ENCODE measurements around the gene CACFD1. TPM values are rescaled to one million over a fixed set of nuclear protein-coding genes. Genes with fewer than 3 reads are reported as not detected.

The CACFD1 gene
- total and polyA plus RNA-seq, 2 of the 13 experiments (the other 11 are each of a cell fraction or from before 2014, with no cell fraction given): 13.8 to 14.6 TPM

DNA sequence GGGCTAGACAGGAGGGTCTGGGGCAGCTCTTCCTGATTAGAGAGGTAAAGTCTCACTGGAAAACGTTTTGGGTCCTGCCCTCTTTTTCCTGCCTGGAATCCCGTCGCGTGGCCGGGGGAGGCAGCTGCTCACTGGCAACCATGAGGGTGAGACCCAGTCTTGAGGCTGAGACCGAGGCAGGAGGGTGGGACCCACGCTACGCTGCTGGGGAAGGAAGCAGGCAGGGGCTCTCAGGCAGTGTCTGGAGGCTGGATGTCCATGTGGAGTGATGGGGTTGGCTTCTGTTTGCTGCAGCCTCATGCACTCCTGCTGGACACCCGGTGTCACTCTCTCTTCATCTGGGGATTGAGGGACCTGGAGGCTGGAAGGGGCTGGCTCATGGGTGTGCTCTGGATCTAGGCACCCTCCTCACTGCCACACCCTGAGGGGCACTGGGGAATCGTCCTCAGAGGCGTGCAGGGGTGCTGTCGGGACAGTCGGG, 30.5 kb downstream of the CACFD1 start:
- POLR2A ChIA-PET: no interaction called here
- no peak for TF ChIP-seq NFE2 (CRISPR knock-in tag; IDR thresholded peaks at IDR 0.05)
- no peak for TF ChIP-seq EHMT2 (IDR thresholded peaks at IDR 0.05; ENCODE audit: borderline replicate concordance, low read depth, low read length)
- TF ChIP-seq GABPA (IDR thresholded peaks at IDR 0.05; ENCODE audit: low read depth, low read length): no peak
- no peak for TF ChIP-seq GABPA (CRISPR knock-in tag; IDR thresholded peaks at IDR 0.05; ENCODE audit: low read depth)
- no peak for TF ChIP-seq MAZ (IDR thresholded peaks at IDR 0.05; ENCODE audit: borderline replicate concordance, low read depth, low read length)
- no peak for TF ChIP-seq MAZ (CRISPR knock-in tag; IDR thresholded peaks at IDR 0.05; ENCODE audit: low read depth)
- TF ChIP-seq, protein P1, sequence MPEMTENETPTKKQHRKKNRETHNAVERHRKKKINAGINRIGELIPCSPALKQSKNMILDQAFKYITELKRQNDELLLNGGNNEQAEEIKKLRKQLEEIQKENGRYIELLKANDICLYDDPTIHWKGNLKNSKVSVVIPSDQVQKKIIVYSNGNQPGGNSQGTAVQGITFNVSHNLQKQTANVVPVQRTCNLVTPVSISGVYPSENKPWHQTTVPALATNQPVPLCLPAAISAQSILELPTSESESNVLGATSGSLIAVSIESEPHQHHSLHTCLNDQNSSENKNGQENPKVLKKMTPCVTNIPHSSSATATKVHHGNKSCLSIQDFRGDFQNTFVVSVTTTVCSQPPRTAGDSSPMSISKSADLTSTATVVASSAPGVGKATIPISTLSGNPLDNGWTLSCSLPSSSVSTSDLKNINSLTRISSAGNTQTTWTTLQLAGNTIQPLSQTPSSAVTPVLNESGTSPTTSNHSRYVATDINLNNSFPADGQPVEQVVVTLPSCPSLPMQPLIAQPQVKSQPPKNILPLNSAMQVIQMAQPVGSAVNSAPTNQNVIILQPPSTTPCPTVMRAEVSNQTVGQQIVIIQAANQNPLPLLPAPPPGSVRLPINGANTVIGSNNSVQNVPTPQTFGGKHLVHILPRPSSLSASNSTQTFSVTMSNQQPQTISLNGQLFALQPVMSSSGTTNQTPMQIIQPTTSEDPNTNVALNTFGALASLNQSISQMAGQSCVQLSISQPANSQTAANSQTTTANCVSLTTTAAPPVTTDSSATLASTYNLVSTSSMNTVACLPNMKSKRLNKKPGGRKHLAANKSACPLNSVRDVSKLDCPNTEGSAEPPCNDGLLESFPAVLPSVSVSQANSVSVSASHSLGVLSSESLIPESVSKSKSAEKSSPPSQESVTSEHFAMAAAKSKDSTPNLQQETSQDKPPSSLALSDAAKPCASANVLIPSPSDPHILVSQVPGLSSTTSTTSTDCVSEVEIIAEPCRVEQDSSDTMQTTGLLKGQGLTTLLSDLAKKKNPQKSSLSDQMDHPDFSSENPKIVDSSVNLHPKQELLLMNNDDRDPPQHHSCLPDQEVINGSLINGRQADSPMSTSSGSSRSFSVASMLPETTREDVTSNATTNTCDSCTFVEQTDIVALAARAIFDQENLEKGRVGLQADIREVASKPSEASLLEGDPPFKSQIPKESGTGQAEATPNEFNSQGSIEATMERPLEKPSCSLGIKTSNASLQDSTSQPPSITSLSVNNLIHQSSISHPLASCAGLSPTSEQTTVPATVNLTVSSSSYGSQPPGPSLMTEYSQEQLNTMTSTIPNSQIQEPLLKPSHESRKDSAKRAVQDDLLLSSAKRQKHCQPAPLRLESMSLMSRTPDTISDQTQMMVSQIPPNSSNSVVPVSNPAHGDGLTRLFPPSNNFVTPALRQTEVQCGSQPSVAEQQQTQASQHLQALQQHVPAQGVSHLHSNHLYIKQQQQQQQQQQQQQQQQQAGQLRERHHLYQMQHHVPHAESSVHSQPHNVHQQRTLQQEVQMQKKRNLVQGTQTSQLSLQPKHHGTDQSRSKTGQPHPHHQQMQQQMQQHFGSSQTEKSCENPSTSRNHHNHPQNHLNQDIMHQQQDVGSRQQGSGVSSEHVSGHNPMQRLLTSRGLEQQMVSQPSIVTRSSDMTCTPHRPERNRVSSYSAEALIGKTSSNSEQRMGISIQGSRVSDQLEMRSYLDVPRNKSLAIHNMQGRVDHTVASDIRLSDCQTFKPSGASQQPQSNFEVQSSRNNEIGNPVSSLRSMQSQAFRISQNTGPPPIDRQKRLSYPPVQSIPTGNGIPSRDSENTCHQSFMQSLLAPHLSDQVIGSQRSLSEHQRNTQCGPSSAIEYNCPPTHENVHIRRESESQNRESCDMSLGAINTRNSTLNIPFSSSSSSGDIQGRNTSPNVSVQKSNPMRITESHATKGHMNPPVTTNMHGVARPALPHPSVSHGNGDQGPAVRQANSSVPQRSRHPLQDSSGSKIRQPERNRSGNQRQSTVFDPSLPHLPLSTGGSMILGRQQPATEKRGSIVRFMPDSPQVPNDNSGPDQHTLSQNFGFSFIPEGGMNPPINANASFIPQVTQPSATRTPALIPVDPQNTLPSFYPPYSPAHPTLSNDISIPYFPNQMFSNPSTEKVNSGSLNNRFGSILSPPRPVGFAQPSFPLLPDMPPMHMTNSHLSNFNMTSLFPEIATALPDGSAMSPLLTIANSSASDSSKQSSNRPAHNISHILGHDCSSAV (CRISPR knock-in tag; IDR thresholded peaks at IDR 0.05; ENCODE audit: borderline replicate concordance): no peak
- no peak for TF ChIP-seq CREB1 (IDR thresholded peaks at IDR 0.05)
- TF ChIP-seq CREB1 (CRISPR knock-in tag; IDR thresholded peaks at IDR 0.05): no peak
- TF ChIP-seq RFXAP (CRISPR knock-in tag; IDR thresholded peaks at IDR 0.05; ENCODE audit: borderline replicate concordance): no peak
- no peak for TF ChIP-seq ZNF563 (CRISPR knock-in tag; IDR thresholded peaks at IDR 0.05)
- TF ChIP-seq, protein P2, sequence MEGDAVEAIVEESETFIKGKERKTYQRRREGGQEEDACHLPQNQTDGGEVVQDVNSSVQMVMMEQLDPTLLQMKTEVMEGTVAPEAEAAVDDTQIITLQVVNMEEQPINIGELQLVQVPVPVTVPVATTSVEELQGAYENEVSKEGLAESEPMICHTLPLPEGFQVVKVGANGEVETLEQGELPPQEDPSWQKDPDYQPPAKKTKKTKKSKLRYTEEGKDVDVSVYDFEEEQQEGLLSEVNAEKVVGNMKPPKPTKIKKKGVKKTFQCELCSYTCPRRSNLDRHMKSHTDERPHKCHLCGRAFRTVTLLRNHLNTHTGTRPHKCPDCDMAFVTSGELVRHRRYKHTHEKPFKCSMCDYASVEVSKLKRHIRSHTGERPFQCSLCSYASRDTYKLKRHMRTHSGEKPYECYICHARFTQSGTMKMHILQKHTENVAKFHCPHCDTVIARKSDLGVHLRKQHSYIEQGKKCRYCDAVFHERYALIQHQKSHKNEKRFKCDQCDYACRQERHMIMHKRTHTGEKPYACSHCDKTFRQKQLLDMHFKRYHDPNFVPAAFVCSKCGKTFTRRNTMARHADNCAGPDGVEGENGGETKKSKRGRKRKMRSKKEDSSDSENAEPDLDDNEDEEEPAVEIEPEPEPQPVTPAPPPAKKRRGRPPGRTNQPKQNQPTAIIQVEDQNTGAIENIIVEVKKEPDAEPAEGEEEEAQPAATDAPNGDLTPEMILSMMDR (CRISPR knock-in tag; IDR thresholded peaks at IDR 0.05): peak; percentile 42
- TF ChIP-seq, protein P3, sequence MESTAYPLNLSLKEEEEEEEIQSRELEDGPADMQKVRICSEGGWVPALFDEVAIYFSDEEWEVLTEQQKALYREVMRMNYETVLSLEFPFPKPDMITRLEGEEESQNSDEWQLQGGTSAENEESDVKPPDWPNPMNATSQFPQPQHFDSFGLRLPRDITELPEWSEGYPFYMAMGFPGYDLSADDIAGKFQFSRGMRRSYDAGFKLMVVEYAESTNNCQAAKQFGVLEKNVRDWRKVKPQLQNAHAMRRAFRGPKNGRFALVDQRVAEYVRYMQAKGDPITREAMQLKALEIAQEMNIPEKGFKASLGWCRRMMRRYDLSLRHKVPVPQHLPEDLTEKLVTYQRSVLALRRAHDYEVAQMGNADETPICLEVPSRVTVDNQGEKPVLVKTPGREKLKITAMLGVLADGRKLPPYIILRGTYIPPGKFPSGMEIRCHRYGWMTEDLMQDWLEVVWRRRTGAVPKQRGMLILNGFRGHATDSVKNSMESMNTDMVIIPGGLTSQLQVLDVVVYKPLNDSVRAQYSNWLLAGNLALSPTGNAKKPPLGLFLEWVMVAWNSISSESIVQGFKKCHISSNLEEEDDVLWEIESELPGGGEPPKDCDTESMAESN (CRISPR knock-in tag; conservative IDR thresholded peaks at IDR 0.05): no peak
- peak; percentile 41 for TF ChIP-seq STAG1 (CRISPR knock-in tag; IDR thresholded peaks at IDR 0.05)
- no peak for TF ChIP-seq ZNF713 (CRISPR knock-in tag; IDR thresholded peaks at IDR 0.05)

More for the DNA sequence above, 30.5 kb downstream of the CACFD1 start:
- H3K4me2 ChIP-seq (ENCODE audit: low read depth, low read length): no peak overlapping the region
- no peak overlapping the region for H3K9ac ChIP-seq (ENCODE audit: insufficient read depth, low read depth, low read length)
- peaks cover 87% of the 10 kb centered on the region for H3K4me1 ChIP-seq (ENCODE audit: insufficient read depth, low read length)
- no TSS peak for BruUV-seq (replicated peaks)
- CTCF ChIA-PET (ENCODE audit: low intra/inter-chr PET ratio, low total read pairs): no interaction called here
- intact Hi-C loops (cut with micrococcal nuclease; ENCODE audit: unreplicated experiment): no loop called here
- H4K20me1 ChIP-seq (ENCODE audit: insufficient read depth, low read length): no peaks in the 10 kb centered on the region
- H3K79me2 ChIP-seq (ENCODE audit: insufficient read depth, low read length): no peaks in the 10 kb centered on the region
- DNase-seq (ENCODE audit: low spot score): no peak
- H3K9me3 ChIP-seq (ENCODE audit: low read length): no peaks in the 10 kb centered on the region
- 18% methylated on average over 13 of the region's 13 CpGs for WGBS (ENCODE audit: low lambda C conversion rate)
- H3K27ac ChIP-seq (ENCODE audit: extremely low read length, insufficient read depth, low read length): no peak overlapping the region
- no peak for FAIRE-seq
- peaks cover 14 to 71% of the 10 kb centered on the region in 2 experiments for H3K27me3 ChIP-seq (ENCODE audit: control insufficient read depth in 1 of 2, insufficient read depth in 2 of 2, low read length in 2 of 2)
- H3K4me3 ChIP-seq (replicated peaks in 1 of 3; ENCODE audit: insufficient read depth in 1 of 3, low read depth in 2 of 3, low read length in 3 of 3): no peak overlapping the region
- H2AFZ ChIP-seq (ENCODE audit: low read length): no peak overlapping the region
- peak; percentile 25; the same call in 2 of the 3 replicates for ATAC-seq
- no peaks in the 10 kb centered on the region for H3K36me3 ChIP-seq (replicated peaks in 1 of 2; ENCODE audit: control insufficient read depth in 1 of 2, insufficient read depth in 2 of 2, low read length in 2 of 2)
- in situ Hi-C loops (cut with HindIII; ENCODE audit: extremely low pct_ligation_motif_present, low pct_unique_long_range_greater_than_20kb): no loop called here

Data from HepG2 (cell line).